ENCODE measurements around the gene EYA3.
A peak's percentile ranks its signal among the peaks of the same experiment; 100 is the strongest.

Gene EYA3

GRCh38 chr1:27967106-27967883 lies 121.1 kb downstream of the EYA3 start:
- Histone ChIP-seq H3K56ac (ENCODE audit: low read length) (no peak overlapping the region), H3K27ac (ENCODE audit: low read depth, low read length) (no peak overlapping the region), H3K18ac (ENCODE audit: low read length) (no peak overlapping the region), H3K9ac (ENCODE audit: low read length) (no peak overlapping the region), H2AK5ac (ENCODE audit: low read length) (no peak overlapping the region), H3K4me1 (ENCODE audit: control insufficient read depth, low read depth, low read length) (no peaks in the 10 kb centered on the region), H4K5ac (ENCODE audit: low read length) (no peak overlapping the region), H2BK120ac (ENCODE audit: low read depth, low read length) (no peak overlapping the region), H3K27me3 (ENCODE audit: insufficient read depth, low read length, poor library complexity) (no peaks in the 10 kb centered on the region), H3K36me3 (ENCODE audit: control insufficient read depth, insufficient read depth, low read length) (no peaks in the 10 kb centered on the region), H3K4me2 (ENCODE audit: low read length) (no peak overlapping the region), H2BK5ac (ENCODE audit: low read length) (no peak overlapping the region), H2BK15ac (replicated peaks; ENCODE audit: low read depth) (no peak overlapping the region), H4K8ac (ENCODE audit: low read depth, low read length) (no peak overlapping the region), H3K79me2 (ENCODE audit: control insufficient read depth, insufficient read depth, low read length) (no peaks in the 10 kb centered on the region), H3K4me3 (ENCODE audit: low read length) (no peak overlapping the region), H3K4ac (ENCODE audit: low read depth, low read length) (no peak overlapping the region), H3K79me1 (ENCODE audit: low read length) (no peaks in the 10 kb centered on the region), H3K23ac (ENCODE audit: low read length) (no peak overlapping the region)
- no CpG with 5 or more reads among the region's 12 CpGs for WGBS (ENCODE audit: extremely low coverage, insufficient coverage, low lambda C conversion rate)
- no peak for DNase-seq

- H3K79me1 ChIP-seq (ENCODE audit: low read length), result no peaks in the 10 kb centered on the region
- no CpG with 5 or more reads among the region's 24 CpGs for WGBS (ENCODE audit: extremely low coverage, insufficient coverage, low lambda C conversion rate)
- no peak overlapping the region for H3K23ac ChIP-seq (ENCODE audit: low read length)
- H3K27ac ChIP-seq (ENCODE audit: low read depth, low read length), result no peak overlapping the region
- H3K4ac ChIP-seq (ENCODE audit: low read depth, low read length), result no peak overlapping the region
- H4K8ac ChIP-seq (ENCODE audit: low read depth, low read length), result no peak overlapping the region
- H3K4me3 ChIP-seq (ENCODE audit: low read length), result no peak overlapping the region
- H3K9ac ChIP-seq (ENCODE audit: low read length), result no peak overlapping the region
- H3K18ac ChIP-seq (ENCODE audit: low read length), result no peak overlapping the region
- no peak overlapping the region for H2BK5ac ChIP-seq (ENCODE audit: low read length)
- no peak overlapping the region for H2AK5ac ChIP-seq (ENCODE audit: low read length)
- no peaks in the 10 kb centered on the region for H3K27me3 ChIP-seq (ENCODE audit: insufficient read depth, low read length, poor library complexity)
- H3K56ac ChIP-seq (ENCODE audit: low read length), result no peak overlapping the region
- no peak overlapping the region for H2BK15ac ChIP-seq (replicated peaks; ENCODE audit: low read depth)
- no peak overlapping the region for H4K5ac ChIP-seq (ENCODE audit: low read length)
- no peaks in the 10 kb centered on the region for H3K4me1 ChIP-seq (ENCODE audit: control insufficient read depth, low read depth, low read length)
- peak; percentile 27 for DNase-seq
- no peak overlapping the region for H3K4me2 ChIP-seq (ENCODE audit: low read length)
- H3K79me2 ChIP-seq (ENCODE audit: control insufficient read depth, insufficient read depth, low read length), result no peaks in the 10 kb centered on the region
- H3K36me3 ChIP-seq (ENCODE audit: control insufficient read depth, insufficient read depth, low read length), result no peaks in the 10 kb centered on the region
- no peak overlapping the region for H2BK120ac ChIP-seq (ENCODE audit: low read depth, low read length)
Measured at GRCh38 chr1:27966402-27967105, 121.9 kb downstream of the EYA3 start.

GRCh38 chr1:27963393-27963792 lies 125.0 kb downstream of the EYA3 start:
- Histone ChIP-seq H2BK5ac (ENCODE audit: low read length) (no peak overlapping the region), H3K79me1 (ENCODE audit: low read length) (peaks cover 8% of the 10 kb centered on the region), H2BK15ac (replicated peaks; ENCODE audit: low read depth) (no peak overlapping the region), H3K4me3 (ENCODE audit: low read length) (no peak overlapping the region), H3K36me3 (ENCODE audit: control insufficient read depth, insufficient read depth, low read length) (no peaks in the 10 kb centered on the region), H3K27me3 (ENCODE audit: insufficient read depth, low read length, poor library complexity) (no peaks in the 10 kb centered on the region), H3K56ac (ENCODE audit: low read length) (no peak overlapping the region), H3K27ac (ENCODE audit: low read depth, low read length) (no peak overlapping the region), H3K4me2 (ENCODE audit: low read length) (no peak overlapping the region), H3K4me1 (ENCODE audit: control insufficient read depth, low read depth, low read length) (peaks cover 3% of the 10 kb centered on the region), H3K79me2 (ENCODE audit: control insufficient read depth, insufficient read depth, low read length) (no peaks in the 10 kb centered on the region), H2AK5ac (ENCODE audit: low read length) (no peak overlapping the region), H3K4ac (ENCODE audit: low read depth, low read length) (no peak overlapping the region), H3K18ac (ENCODE audit: low read length) (no peak overlapping the region), H3K23ac (ENCODE audit: low read length) (no peak overlapping the region), H4K5ac (ENCODE audit: low read length) (no peak overlapping the region), H4K8ac (ENCODE audit: low read depth, low read length) (no peak overlapping the region), H2BK120ac (ENCODE audit: low read depth, low read length) (no peak overlapping the region), H3K9ac (ENCODE audit: low read length) (no peak overlapping the region)
- WGBS (ENCODE audit: extremely low coverage, insufficient coverage, low lambda C conversion rate), result no CpG with 5 or more reads among the region's 11 CpGs
- no peak for DNase-seq

GRCh38 chr1:27961646-27962221 lies 126.7 kb downstream of the EYA3 start:
- Histone ChIP-seq H3K4me3 (ENCODE audit: low read length) (no peak overlapping the region), H3K79me2 (ENCODE audit: control insufficient read depth, insufficient read depth, low read length) (no peaks in the 10 kb centered on the region), H4K5ac (ENCODE audit: low read length) (no peak overlapping the region), H3K4me1 (ENCODE audit: control insufficient read depth, low read depth, low read length) (peaks cover 3% of the 10 kb centered on the region), H2BK15ac (replicated peaks; ENCODE audit: low read depth) (no peak overlapping the region), H3K27ac (ENCODE audit: low read depth, low read length) (no peak overlapping the region), H2BK5ac (ENCODE audit: low read length) (no peak overlapping the region), H2BK120ac (ENCODE audit: low read depth, low read length) (no peak overlapping the region), H3K4ac (ENCODE audit: low read depth, low read length) (no peak overlapping the region), H2AK5ac (ENCODE audit: low read length) (no peak overlapping the region), H3K4me2 (ENCODE audit: low read length) (no peak overlapping the region), H3K79me1 (ENCODE audit: low read length) (peaks cover 8% of the 10 kb centered on the region), H3K18ac (ENCODE audit: low read length) (no peak overlapping the region), H3K36me3 (ENCODE audit: control insufficient read depth, insufficient read depth, low read length) (no peaks in the 10 kb centered on the region), H3K56ac (ENCODE audit: low read length) (no peak overlapping the region), H3K9ac (ENCODE audit: low read length) (no peak overlapping the region), H3K23ac (ENCODE audit: low read length) (no peak overlapping the region), H3K27me3 (ENCODE audit: insufficient read depth, low read length, poor library complexity) (no peaks in the 10 kb centered on the region), H4K8ac (ENCODE audit: low read depth, low read length) (no peak overlapping the region)
- no CpG with 5 or more reads among the region's 4 CpGs for WGBS (ENCODE audit: extremely low coverage, insufficient coverage, low lambda C conversion rate)
- DNase-seq, result no peak

- Histone ChIP-seq H3K36me3 (ENCODE audit: control insufficient read depth, insufficient read depth, low read length) (no peaks in the 10 kb centered on the region), H4K5ac (ENCODE audit: low read length) (no peak overlapping the region), H3K4me2 (ENCODE audit: low read length) (peak overlapping the region; percentile 96), H3K4me3 (ENCODE audit: low read length) (peak overlapping the region; percentile 79), H3K56ac (ENCODE audit: low read length) (peak overlapping the region; percentile 96), H3K23ac (ENCODE audit: low read length) (no peak overlapping the region), H2AK5ac (ENCODE audit: low read length) (peak overlapping the region; percentile 85), H3K79me1 (ENCODE audit: low read length) (peaks cover 8% of the 10 kb centered on the region), H3K79me2 (ENCODE audit: control insufficient read depth, insufficient read depth, low read length) (no peaks in the 10 kb centered on the region), H3K27me3 (ENCODE audit: insufficient read depth, low read length, poor library complexity) (no peaks in the 10 kb centered on the region), H3K4me1 (ENCODE audit: control insufficient read depth, low read depth, low read length) (peaks cover 3% of the 10 kb centered on the region), H3K27ac (ENCODE audit: low read depth, low read length) (no peak overlapping the region), H4K8ac (ENCODE audit: low read depth, low read length) (no peak overlapping the region), H3K9ac (ENCODE audit: low read length) (peak overlapping the region; percentile 92), H2BK5ac (ENCODE audit: low read length) (no peak overlapping the region), H3K18ac (ENCODE audit: low read length) (no peak overlapping the region), H2BK15ac (replicated peaks; ENCODE audit: low read depth) (no peak overlapping the region), H2BK120ac (ENCODE audit: low read depth, low read length) (no peak overlapping the region), H3K4ac (ENCODE audit: low read depth, low read length) (no peak overlapping the region)
- DNase-seq, result no peak
- no CpG with 5 or more reads among the region's 13 CpGs for WGBS (ENCODE audit: extremely low coverage, insufficient coverage, low lambda C conversion rate)
Measured at GRCh38 chr1:27960762-27961645, 127.4 kb downstream of the EYA3 start.
